ENCODE results near the gene BECN2.

BECN2 gene, protein sequence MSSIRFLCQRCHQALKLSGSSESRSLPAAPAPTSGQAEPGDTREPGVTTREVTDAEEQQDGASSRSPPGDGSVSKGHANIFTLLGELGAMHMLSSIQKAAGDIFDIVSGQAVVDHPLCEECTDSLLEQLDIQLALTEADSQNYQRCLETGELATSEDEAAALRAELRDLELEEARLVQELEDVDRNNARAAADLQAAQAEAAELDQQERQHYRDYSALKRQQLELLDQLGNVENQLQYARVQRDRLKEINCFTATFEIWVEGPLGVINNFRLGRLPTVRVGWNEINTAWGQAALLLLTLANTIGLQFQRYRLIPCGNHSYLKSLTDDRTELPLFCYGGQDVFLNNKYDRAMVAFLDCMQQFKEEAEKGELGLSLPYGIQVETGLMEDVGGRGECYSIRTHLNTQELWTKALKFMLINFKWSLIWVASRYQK

DNA sequence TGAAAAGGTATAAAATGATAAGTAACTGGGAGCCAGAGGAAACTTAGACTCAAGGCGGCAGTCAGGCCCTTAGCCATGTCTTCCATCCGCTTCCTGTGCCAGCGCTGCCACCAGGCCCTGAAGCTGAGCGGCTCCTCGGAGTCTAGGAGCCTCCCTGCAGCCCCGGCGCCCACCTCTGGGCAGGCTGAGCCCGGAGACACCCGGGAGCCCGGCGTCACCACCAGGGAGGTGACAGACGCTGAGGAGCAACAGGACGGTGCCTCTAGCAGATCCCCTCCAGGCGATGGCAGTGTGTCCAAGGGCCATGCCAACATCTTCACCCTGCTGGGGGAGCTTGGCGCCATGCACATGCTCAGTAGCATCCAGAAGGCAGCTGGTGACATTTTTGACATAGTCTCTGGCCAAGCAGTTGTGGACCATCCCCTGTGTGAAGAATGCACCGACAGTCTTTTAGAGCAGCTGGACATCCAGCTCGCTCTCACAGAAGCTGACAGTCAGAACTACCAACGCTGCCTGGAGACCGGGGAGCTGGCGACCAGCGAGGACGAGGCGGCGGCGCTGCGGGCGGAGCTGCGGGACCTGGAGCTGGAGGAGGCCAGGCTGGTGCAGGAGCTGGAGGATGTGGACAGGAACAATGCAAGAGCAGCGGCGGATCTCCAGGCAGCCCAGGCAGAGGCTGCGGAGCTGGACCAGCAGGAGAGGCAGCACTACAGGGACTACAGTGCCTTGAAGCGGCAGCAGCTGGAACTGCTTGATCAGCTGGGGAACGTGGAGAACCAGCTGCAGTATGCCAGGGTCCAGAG is at the start of gene BECN2:
Gene BECN2 (plus strand): TSS at position 76 of the 803 bp plus-strand sequence. CDS start 0 bp downstream, at position 76.
- DNase-seq (ENCODE audit: low read depth in 2 of 2, low spot score in 1 of 2) = no peak

DNA sequence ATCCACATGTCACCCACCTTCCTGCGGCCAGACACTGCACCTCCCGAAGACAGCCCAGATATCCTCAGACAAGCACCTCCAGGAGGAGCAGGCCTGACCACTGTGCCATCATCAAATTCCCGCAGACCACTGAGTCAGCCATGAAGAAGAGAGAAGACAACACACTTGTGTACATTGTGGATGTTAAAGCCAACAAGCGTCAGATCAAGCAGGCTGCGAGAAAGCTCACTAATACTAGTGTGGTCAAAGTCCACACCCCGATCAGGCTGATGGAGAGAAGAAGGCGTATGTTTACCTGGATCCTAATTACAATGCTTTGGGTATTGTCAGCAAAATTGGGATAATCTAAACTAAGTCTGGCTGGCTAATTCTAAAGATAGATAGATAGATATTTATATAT is 41.4 kb upstream of the BECN2 start:
- DNase-seq (ENCODE audit: low read depth in 2 of 2, low spot score in 1 of 2) = no peak

DNA sequence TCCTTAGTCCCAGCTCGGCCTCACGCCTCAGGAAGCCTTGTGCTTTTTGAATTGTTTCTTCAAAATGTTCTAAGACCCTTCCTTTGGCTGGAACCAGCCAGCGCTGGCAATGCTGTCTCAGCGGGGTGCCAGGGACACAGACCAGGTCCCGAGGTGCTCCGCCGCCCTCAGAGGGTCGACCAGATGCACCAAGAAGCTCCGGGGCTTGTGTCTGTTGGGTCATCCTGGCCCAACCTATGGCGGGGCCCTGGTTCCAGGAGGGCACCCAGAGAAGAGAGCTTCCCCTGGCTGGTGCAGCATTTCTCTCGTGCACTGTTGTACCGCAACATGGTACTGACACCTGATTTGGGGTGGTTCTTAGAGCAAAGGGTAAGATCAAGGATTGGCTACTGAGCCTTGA is 40.1 kb upstream of the BECN2 start:
- DNase-seq (ENCODE audit: low read depth in 2 of 2, low spot score in 1 of 2) = no peak

DNA sequence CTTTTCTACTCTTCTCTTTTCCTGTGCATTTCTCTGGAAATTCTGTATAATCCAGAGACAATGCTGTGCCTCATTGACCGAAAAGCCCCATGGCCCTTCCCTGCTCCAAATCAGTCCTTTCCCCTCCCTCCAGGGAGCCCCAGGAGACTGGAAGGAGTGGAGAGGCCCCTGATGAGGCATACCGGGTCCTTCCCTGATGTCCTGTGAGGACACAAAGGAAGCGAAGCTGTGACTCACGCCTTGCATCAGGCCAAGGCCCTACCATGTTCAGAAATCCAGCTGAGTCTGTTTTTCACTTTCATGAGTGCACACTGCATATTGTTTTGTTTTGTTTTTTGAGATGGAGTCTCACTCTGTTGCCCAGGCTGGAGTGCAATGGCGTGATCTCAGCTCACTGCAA is 38.7 kb upstream of the BECN2 start:
- DNase-seq (ENCODE audit: low read depth in 2 of 2, low spot score in 1 of 2) = no peak

DNA sequence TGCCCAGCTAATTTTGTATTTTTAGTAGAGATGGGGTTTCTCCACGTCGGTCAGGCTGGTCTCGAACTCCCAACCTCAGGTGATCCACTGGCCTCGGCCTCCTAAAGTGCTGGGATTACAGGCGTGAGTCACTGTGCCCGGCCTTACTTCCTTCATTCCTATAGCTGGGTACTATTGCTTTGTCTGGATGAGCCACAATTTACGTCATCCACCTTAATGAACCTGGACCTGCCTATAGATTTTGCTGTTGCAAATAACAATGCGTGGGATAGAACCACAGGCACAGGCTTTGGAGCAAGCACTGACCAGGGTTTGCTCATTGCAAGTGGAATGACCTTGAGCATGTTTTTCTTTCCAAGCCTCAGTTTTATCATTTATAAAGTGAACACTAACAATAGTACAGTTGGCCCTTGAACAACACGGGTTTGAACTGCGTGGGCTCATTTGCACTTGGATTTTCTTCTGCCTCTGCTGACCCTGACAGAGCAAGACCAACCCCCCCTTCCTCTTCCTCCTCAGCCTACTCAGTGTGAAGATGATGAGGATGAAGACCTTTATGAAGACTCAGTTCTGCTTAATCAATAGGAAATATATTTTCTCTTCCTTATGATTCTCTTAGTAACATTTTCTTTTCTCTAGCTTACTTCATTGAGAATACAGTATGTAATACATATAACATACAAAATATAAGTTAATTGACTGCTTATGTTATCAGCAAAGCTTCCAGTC is 33.3 kb upstream of the BECN2 start:
- no peak for DNase-seq (ENCODE audit: low read depth in 2 of 2, low spot score in 1 of 2)

DNA sequence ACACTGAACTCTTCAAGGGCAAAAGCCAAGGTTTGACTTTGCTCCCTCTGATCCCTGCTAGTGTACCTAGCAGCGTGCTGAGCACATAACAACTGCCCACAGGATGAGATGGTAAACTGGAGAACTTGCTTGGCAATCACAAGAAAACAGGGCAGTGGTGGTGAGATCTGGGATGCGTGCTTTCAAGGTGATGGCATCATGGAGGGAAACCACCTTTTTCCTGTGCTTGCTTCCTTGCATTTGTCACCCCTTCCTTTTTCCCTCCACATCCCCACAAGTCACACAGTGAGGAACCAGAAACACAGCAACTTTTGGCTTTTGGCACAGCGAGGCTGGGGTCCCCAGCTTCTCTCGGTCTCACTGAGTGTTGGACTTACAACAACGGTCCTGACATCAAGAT is 31.4 kb upstream of the BECN2 start:
- no peak for DNase-seq (ENCODE audit: low read depth in 2 of 2, low spot score in 1 of 2)

DNA sequence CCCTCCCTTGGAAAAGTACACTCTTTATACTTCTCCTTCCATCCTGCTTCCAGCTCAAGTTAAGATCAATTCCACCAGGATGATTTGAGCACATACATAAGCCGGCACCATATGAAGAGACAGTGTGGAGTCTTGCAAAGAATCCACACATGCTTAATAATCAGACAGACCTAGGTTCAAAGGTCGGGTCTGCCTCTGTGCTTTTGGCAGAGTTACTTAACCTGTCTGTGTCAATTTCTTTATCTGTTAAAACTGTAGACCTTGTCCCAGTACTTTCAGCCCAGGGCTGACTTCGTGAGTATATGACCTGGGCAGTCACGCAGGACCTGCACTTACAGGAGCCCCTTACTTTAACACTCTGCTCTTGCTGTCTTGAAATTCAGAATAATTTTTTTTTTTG is 30.2 kb upstream of the BECN2 start:
- no peak for DNase-seq (ENCODE audit: low read depth in 2 of 2, low spot score in 1 of 2)

DNA sequence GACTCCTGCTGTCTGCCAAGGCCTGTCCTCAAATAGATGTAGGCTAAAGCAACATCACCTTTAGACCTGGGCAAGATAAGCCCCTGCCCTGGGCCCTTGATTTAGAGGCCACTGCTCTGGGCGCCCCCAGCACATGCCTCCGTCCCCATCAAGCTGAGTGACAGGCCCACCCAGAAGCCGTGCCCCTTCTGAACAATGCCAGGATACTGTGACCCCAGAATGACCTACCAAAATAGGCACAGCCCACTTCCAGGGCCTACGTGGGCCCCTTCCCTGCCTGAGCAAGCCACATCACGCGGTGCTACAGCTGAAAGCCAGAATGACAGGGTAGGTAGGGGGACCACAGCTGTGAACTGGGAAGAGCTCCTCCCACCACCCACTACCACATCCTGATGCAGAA is 24.7 kb upstream of the BECN2 start:
- no peak for DNase-seq (ENCODE audit: low read depth in 2 of 2, low spot score in 1 of 2)

DNA sequence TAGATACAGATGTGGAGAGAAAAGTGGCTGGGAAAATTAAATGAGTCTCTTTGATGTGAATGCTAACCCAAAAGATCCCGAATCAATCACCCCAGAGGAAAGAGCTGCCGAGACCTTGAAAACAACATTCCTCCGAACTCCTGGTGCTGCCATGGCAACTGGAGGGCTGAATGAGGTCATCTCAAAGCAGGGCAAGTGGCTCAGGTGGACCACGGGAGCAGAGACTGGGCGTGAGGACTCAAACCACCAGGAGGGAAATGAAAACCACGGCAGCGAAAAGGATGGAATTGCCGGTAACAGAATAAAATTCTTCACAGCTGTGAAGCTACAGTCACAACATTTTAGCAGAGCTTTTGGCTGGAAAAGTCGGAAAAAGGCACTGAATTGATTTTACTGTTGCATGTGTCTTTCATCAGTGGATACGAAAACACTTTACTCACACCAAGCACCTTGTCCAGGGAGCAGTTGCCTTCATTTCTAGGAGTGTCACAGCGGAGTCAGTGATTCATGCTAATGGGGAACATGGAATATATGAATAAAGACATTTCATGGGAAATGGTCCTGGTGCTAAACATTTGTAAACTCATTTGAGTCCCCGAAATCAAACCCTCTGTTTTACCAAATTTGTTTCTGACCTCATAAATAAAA is 23.2 kb upstream of the BECN2 start:
- no peak for DNase-seq (ENCODE audit: low read depth in 2 of 2, low spot score in 1 of 2)

DNA sequence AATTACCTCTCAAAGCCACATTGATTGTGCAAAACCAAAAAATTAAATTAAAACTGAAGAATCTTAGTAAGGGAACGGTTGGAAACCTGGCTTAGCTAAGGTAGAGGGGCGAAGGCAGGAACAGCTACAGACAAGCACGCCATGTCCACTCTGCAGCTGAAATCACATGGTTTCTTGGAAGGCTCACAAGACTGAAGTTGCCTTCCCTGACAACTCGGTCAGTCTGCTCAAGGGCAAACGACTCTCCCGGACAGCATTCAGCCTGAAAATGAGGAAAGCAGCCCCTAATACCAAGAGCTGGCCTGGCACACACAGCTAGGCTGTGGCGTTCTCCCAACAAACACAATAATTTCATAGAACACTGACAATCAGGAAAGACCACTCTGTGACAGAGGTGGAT is 22.7 kb upstream of the BECN2 start:
- DNase-seq (ENCODE audit: low read depth in 2 of 2, low spot score in 1 of 2) = no peak

DNA sequence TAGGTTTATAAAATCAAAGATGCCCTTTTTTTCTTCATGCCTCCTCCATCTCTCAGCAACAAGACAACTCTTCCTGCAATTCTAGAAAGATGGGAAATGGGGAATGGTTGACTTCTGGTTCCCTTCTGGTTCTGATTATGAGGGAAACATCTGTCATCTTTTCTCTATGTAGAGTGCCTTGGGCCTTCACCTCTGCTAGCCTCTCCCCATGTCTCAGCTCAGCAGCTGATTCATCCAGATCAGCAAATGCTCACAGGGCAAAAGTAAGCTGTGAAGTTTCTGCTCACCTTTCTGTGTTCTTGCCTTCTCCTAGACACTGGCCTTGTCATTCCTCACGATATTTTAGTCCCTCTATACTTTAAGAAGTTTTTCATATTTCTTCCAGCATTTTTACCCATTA is 17.8 kb upstream of the BECN2 start:
- no peak for DNase-seq (ENCODE audit: low read depth in 2 of 2, low spot score in 1 of 2)

DNA sequence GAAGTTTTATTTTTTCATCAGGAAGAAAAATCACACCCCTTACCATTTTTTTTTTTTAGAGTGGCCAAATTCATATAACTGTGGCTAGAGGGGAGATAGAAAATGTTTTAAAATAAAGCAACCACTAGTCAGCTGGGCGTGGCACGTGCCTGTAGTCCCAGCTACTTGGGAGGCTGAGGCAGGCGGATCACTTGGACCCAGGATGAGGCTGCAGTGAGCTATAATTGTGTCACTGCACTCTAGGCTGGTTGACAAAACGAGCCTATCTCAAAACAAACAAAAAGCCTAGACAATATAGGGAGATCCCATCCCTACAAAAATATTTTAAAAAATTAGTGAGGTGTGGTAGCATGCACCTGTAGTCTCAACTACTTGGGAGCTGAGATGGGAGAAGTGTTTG is 14.8 kb upstream of the BECN2 start:
- DNase-seq (ENCODE audit: low read depth in 2 of 2, low spot score in 1 of 2) = no peak

DNA sequence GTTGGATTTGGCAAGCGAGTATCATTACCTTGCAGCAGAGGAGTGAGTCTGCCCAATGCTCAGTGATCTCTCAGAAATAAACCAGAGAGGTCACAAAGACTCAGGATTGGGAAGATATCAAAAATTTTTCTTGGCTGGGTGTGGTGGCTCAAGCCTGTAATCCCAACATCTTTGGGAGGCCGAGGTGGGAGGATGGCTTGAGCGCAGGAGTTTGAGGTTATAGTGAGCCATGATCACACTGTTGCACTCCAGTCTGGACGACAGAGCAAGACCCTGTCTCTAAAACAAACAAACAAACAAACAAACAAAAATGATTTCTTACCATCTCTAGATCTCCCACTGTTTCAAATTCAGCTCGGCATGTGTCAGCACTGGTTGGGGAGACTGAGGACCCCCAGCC is 13.3 kb upstream of the BECN2 start:
- no peak for DNase-seq (ENCODE audit: low read depth in 2 of 2, low spot score in 1 of 2)

DNA sequence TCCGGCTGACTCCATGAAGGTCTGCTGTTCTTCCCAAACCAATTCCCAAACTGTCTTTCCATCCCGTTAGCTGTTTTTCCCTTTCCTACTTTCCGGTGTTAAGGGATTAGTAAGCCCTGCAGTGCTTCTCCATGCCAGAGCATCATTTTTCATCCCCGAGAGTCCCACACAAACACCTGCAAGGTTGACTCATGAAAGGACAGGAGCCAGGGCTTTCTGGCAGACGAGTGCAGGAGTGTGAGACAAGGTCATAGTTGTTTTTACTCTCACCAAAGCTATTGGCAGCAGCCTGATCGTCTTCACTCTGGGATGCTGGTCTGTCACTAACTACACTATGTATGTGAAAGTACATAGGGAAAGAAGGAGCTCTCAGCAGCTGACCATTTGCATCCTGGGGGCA is 10.2 kb upstream of the BECN2 start:
- DNase-seq (ENCODE audit: low read depth in 2 of 2, low spot score in 1 of 2) = no peak

DNA sequence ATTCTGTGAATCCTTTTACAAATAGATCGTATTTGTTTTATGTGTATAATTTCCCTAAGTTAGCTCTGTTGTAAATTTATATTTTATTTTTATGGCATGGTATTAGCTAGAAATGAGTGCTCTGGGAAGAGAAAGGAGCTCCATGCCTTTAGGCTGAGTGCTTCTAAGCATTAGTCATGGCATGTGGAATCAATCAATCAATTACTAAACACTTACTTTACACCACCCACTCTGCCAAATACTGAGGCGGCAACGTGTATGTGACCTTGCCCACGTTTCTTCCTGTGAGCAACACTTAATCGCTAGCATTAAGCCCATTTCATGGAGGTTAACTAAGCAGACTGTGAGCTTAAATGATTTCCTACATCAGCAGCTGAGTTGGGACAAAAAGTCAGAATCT is 7.2 kb upstream of the BECN2 start:
- no peak for DNase-seq (ENCODE audit: low read depth in 2 of 2, low spot score in 1 of 2)

DNA sequence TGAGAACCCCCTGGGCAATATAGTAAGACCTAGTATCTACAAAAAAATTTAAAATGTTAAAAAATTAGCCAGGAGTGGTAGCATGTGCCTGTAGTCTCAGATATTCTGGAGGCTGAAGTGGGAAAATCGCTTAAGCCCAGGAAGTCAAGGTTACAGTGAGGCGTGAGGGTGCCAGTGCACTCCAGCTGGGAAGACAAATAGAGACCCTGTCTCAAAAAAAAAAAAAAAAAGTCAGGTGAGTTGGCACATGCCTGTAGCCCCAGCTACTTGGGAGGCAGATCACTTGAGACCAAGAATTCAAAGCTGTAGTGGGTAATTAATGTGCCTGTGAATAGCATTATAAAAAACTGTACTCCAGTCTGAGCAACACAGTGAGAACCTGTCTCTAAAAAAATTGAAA is 4.6 kb downstream of the BECN2 start:
- DNase-seq (ENCODE audit: low read depth in 2 of 2, low spot score in 1 of 2) = no peak

DNA sequence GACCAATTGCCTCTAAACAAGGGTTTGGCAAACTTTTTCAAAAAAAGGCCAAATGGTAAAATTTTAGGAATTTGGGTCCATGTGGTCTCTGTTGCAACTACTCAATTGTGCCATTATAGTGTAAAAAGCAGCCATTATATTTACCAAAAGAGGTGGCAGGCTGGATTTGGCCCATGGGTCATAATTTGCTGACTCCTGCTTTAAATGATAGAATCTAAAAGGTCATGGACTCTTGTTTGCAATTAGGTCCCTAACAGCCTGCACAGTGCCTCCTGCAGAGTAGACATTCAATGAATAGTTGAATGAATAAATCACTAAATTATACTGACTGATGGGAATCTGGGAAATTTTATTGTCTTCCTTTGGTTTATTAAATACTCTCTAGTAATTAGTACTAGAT is 6.2 kb downstream of the BECN2 start:
- DNase-seq (ENCODE audit: low read depth in 2 of 2, low spot score in 1 of 2) = no peak

DNA sequence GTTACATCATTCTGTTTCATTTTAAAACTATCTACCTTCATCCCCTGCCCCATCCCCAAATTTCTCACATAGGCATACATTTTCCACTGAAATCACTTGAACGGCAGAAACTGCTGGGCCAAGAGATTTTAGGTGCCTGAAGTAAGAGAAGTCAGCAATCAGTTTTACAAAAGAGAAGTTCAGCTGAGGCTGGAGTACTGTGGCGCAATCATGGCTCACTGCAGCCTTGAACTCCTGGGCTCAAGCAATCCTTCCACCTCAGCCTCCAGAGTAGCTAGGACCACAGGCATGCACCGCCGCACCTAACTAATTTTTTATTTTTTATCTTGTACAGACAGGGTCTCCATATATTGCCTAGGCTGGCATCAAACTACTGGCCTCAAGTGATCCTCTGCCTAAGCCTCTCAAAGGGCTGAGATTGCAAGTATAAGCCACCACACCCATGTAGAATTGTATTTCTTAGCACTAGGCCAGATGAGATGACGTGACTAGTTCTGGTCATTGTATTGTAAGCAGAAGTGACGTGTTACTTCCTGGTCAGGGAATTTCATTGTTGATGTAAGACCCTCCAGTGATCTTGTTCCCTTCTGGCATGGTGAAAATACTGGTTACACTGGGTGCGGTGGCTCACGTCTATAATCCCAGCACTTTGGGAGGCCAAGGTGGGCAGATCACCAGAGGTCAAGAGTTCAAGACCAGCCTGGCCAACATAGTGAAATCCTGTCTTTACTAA is 7.1 kb downstream of the BECN2 start:
- no peak for DNase-seq (ENCODE audit: low read depth in 2 of 2, low spot score in 1 of 2)

DNA sequence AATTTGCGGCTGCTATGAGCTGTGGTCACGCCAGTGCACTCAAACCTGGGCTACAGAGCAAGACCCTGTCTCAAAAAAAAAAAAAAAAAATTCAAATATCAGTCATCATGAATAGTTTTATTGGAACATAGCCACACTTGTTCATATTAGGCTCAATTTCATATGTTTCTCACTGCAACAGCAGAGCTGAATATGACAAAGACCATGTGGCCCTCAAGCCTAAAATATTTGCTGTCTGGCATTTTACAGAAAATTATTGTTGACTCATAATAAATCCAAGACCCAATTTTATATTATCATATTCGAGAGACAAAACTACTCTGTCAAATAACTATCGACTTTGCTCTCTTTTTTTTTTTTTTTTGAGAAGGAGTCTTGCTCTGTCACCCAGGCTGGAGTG is 11.0 kb downstream of the BECN2 start:
- DNase-seq (ENCODE audit: low read depth in 2 of 2, low spot score in 1 of 2) = no peak

DNA sequence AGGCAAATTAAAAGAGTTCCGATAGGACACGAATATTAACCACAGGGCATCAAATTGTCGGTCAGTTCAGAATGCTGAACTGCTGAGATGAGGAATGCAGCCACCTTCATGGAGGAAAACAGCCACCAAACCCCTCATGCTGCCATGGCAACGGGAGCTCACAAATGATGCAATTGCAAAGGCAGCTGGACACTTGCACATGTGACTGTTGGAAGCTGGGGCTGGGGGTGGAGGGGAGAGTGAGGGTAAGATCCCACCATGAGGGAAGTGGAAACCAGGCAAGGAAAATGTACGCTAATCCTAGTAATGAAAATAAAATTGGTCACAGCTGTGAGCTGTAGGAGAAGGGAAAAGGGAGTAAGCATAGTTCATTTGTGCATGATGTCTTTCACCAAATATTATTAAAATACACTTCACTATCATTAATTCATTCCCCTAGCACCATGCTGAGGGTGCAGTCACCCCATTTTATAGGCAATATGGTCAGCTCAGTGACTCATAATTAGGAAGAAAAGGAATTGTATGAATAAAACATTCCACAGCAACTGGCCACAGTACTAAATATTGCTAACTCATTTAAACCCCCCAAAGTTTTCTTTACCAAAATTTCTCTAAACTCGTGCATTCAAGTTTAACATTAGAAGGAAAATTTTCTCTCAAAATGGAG is 15.3 kb downstream of the BECN2 start:
- DNase-seq (ENCODE audit: low read depth in 2 of 2, low spot score in 1 of 2) = no peak

Data from stimulated activated CD8-positive, alpha-beta memory T cell treated with anti-CD3 and anti-CD28 coated beads, Interleukin-4, amount 100 ng/mL, for 4 hours (primary cell).